Brain microvascular endothelial cell (primary cell): Measurements from ENCODE around the gene URAD.

ENCODE experiments used
- DNase-seq: peaks from one replicate; pipeline ENCODE4 v3.0.0-alpha.2; 2020
- H3K27ac ChIP-seq: fragments of 250-450 bp; sonication (Bioruptor Pico); 2 replicates; pipeline ENCODE4 v1.5.1; 2020; ENCODE audit warnings: mild to moderate bottlenecking, moderate library complexity
- H3K27me3 ChIP-seq: fragments of 250-450 bp; sonication (Bioruptor Pico); replicated peaks from 2 replicates; pipeline ENCODE4 v1.5.1; 2020; ENCODE audit warnings: mild to moderate bottlenecking
- H3K36me3 ChIP-seq: fragments of 250-450 bp; sonication (Bioruptor Pico); replicated peaks from 2 replicates; pipeline ENCODE4 v1.5.1; 2020; ENCODE audit warnings: mild to moderate bottlenecking
- H3K4me3 ChIP-seq: 2 replicates; pipeline ENCODE4 v1.5.1; 2011; ENCODE audit warnings: low read depth, mild to moderate bottlenecking, control low read depth, low read length, moderate library complexity
- in situ Hi-C: cut with HindIII; loops from 2 replicates; pipeline ENCODE4 v1.10.0; 2017; ENCODE audit warnings: low sequenced_read_pairs, low pct_ligation_motif_present
- TF ChIP-seq, protein P1 (sequence below): IDR thresholded peaks from 2 replicates; pipeline ENCODE4 v1.5.1; 2011; ENCODE audit warnings: low read depth, mild to moderate bottlenecking, moderate library complexity, low read length, control low read depth, inconsistent platforms; ENCODE audit errors: missing control alignments

Gene URAD

DNA sequence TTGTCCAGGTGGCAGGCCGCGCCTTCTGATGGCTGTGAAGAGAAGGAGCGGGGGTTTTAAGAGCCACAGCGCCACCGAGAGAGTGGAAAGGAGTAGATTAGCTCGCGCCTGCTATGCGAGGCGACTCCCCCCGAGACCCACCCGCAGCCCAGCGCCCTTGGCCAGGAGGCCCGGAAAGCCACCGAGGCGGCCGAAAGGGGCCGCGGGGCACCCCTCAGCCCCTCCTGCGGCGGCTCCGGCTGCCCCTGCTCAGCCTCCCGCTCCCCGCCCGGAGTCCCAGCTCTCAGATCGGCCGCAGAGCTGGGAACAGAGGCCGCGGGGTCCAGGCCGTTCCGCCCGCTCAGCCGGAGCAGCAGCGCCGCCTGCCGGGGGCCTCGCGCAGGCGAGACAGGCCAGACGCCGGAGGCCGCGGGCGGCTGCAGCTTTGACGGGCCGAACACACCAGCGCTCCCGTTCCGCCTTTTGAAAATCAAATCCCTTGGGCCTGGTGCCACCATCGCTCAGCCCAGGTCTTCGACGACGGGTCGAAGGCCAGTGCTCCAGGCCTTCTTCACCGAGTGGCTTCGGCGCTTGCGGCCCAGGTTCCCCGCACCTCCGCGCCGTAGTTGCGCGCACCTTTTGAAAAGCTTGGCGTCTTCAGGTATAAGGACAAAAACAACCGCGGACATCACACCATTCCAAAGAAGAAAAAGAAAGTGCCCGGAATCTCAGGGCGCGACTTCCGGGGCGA, 34.7 kb downstream of the URAD start:
- H3K27me3 ChIP-seq = peaks cover 53% of the 10 kb centered on the region
- TF ChIP-seq, protein P1, sequence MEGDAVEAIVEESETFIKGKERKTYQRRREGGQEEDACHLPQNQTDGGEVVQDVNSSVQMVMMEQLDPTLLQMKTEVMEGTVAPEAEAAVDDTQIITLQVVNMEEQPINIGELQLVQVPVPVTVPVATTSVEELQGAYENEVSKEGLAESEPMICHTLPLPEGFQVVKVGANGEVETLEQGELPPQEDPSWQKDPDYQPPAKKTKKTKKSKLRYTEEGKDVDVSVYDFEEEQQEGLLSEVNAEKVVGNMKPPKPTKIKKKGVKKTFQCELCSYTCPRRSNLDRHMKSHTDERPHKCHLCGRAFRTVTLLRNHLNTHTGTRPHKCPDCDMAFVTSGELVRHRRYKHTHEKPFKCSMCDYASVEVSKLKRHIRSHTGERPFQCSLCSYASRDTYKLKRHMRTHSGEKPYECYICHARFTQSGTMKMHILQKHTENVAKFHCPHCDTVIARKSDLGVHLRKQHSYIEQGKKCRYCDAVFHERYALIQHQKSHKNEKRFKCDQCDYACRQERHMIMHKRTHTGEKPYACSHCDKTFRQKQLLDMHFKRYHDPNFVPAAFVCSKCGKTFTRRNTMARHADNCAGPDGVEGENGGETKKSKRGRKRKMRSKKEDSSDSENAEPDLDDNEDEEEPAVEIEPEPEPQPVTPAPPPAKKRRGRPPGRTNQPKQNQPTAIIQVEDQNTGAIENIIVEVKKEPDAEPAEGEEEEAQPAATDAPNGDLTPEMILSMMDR = peak; percentile 60
- no peak overlapping the region for H3K27ac ChIP-seq
- H3K36me3 ChIP-seq = no peaks in the 10 kb centered on the region
- peak; percentile 23 for DNase-seq
- in situ Hi-C loops = no loop called here
- peak overlapping the region; percentile 34 for H3K4me3 ChIP-seq

DNA sequence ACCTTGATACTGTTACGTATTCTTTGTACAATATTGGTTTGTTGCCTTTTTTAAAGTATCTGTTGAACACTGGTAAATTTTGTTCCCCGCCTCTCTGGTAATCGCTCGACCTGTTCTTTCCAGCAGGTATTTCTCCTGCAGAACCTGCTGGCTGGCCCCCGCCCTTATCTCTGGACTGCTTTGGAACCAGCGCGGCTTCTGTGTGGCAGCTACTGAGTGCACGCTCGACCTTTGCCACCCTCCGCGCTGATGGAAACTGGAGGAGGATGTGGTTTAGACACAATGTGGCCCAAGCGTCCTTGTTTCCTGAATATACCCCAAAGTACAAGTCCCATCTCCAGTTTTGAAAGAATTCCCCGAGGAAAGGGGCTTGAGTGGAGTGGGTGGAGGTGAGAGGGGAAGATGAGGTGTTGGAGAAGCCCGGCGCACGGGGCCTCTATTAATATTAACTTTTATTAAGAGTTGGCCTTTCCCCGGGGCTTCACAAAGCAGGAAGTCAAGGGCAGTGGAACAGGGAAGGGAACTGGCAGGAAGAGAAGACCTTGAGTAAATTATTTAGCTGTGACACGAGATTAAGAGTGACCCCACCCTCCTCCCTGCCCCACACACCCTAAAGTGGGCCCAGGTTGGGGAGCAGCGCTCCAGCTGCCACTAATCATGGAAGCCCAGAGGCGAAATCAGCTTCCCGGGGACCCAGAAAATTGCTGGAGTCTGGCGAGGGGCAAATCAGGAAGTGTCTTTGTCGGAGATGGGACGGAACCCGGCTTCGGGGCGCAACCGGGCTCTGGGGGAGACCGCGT, 35.4 kb downstream of the URAD start:
- TF ChIP-seq, protein P1 = no peak
- peaks cover 45% of the 10 kb centered on the region for H3K27me3 ChIP-seq
- no peak for DNase-seq
- no peak overlapping the region for H3K4me3 ChIP-seq
- in situ Hi-C loops = no loop called here
- no peak overlapping the region for H3K27ac ChIP-seq
- no peaks in the 10 kb centered on the region for H3K36me3 ChIP-seq

DNA sequence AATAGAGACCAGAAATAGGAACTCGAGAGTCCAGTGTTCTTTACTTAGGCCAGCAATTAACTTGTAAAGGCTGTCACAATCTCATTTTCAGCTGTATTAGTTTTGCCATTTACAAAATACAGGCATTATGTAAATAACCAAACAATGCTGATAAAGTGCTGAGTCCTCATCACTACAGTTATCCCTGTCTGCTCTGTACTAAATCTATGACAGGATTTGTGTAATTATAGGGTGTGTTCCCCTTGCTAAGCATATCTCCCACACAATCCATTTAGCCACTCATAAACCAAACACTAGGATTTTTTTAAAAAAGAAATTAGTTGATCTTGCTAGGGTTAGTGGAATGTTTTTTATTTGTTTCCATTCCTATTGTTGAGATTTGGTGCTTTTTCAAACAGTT, 45.5 kb downstream of the URAD start:
- DNase-seq = no peak
- in situ Hi-C loops = no loop called here
- Histone ChIP-seq H3K4me3 (no peak overlapping the region), H3K27me3 (no peaks in the 10 kb centered on the region), H3K27ac (no peak overlapping the region), H3K36me3 (no peaks in the 10 kb centered on the region)
- TF ChIP-seq, protein P1 = no peak

DNA sequence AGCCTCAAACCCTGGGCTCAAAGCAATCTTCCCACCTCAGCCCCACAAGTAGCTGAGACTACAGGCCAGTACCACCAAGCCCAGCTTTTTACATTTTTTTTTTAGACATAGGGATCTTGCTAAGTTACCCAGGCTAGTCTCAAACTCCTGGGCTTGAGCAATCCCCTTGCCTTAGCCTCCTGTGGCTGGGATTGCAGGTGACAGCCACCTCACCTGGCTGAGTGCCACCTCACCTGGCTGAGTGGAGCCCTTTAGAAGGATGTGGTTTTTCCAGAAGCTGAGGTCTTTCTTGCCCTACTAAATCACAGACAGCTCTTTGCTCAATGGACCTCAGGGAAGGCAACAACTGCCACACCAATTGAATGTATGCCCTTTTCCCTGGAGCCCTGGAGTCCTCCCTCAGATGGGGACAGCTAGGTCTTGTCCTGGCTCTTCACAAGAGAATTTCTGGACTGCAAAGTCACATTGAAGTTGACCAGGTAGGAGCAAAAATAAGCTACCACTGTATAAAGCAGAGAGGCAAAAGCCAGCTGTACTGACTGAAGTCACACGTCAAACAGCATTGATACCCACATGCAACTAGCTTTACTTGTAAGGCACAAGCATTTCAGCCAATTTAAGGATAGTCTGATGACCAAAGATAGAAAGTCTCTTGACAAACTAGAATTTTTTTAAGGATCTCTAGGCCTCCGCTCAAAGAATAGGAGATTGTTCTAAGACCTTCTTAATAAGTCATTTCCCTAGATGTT, 54.7 kb downstream of the URAD start:
- no peak overlapping the region for H3K4me3 ChIP-seq
- H3K36me3 ChIP-seq = no peaks in the 10 kb centered on the region
- TF ChIP-seq, protein P1 = no peak
- H3K27me3 ChIP-seq = peaks cover 24% of the 10 kb centered on the region
- no peak for DNase-seq
- H3K27ac ChIP-seq = no peak overlapping the region
- in situ Hi-C loops = no loop called here

DNA sequence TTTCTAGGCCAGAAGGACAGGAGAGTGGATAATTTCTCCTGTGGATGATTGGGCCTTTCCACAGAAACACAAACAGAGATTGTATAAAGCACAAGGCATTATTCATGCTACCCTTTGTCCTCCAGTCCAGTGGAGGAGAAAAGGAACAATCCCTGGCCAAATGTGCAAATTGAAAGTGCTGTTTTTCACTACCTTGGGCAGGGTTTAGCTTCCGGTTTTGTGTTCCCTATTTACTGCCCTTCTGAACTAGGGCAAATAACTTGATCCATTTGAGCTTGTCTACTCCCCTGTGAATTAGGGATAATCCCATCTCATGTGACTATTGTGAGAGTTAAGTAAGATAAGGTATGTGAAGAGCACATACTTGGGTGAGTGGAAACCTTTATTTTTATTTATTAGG, 55.4 kb downstream of the URAD start:
- peaks cover 30% of the 10 kb centered on the region for H3K27me3 ChIP-seq

More for the DNA sequence above, 55.4 kb downstream of the URAD start:
- Histone ChIP-seq H3K27ac (no peak overlapping the region), H3K4me3 (no peak overlapping the region), H3K36me3 (no peaks in the 10 kb centered on the region)
- no peak for DNase-seq
- TF ChIP-seq, protein P1 = no peak
- in situ Hi-C loops = no loop called here
